GM12878 (cell line): ENCODE data around the gene EDC3. TPM values are rescaled to one million over a fixed set of nuclear protein-coding genes. Genes with fewer than 3 reads are reported as not detected.

Experiments used
- ATAC-seq: fragments of 200-7000 bp; cut with Tn5 transposase; 3 replicates; pipeline ENCODE4 v1.9.1; 2020; ENCODE audit warnings: mild to moderate bottlenecking, moderate library complexity
- BruUV-seq: library from RNA; stranded (reverse); fragments of 400-500 nt; replicated peaks from 2 replicates; lab custom pipeline; 2021; lab: Mats Ljungman, UMichigan
- CTCF ChIA-PET: fragments of 300-600 bp; sonication (Branson Sonifier 250); formaldehyde crosslinking; extraction: SDS; loops from one replicate; lab custom pipeline; 2021; ENCODE audit warnings: inconsistent platforms; lab: Yijun Ruan, JAX
- POLR2A ChIA-PET: fragments of 350-600 bp; formaldehyde crosslinking; extraction: SDS; loops from one replicate; lab custom pipeline; 2021; ENCODE audit warnings: inconsistent platforms; lab: Charles Lee
- RAD21 ChIA-PET: fragments of 300-600 bp; sonication (Branson Sonifier 250); formaldehyde crosslinking; loops from one replicate; lab custom pipeline; 2023; ENCODE audit warnings: antibody characterized with exemption; ENCODE audit not compliant: unreplicated experiment; lab: Charles Lee
- SMC1A ChIA-PET: fragments of 300-600 bp; sonication (Branson Sonifier 250); formaldehyde crosslinking; loops from one replicate; lab custom pipeline; 2023; ENCODE audit not compliant: unreplicated experiment, uncharacterized antibody; lab: Charles Lee
- DNase-seq: peaks from one replicate; pipeline ENCODE4 v3.0.0-alpha.2; 2011; ENCODE audit warnings: low read depth, low spot score
- FAIRE-seq: peaks from 3 replicates; lab custom pipeline; 2011; peaks lifted over from hg19 to GRCh38; lab: Jason Lieb, UNC
- H2AFZ ChIP-seq: 2 replicates; pipeline ENCODE4 v1.6.0; 2011; ENCODE audit warnings: low read depth, low read length, control low read depth; ENCODE audit not compliant: control insufficient read depth
- H3K27ac ChIP-seq: 2 replicates; pipeline ENCODE4 v1.5.1; 2011; ENCODE audit warnings: control low read depth; ENCODE audit not compliant: control insufficient read depth, insufficient read depth
- H3K27me3 ChIP-seq, 2 experiments: replicated peaks in 1 of 2; 2 replicates each; pipeline versions ENCODE4 v1.6.0 to v1.6.1; 2011; ENCODE audit warnings: low read length in 1 of 2; ENCODE audit not compliant: control insufficient read depth in 2 of 2, insufficient read depth in 2 of 2
- H3K36me3 ChIP-seq, 2 experiments: 2 replicates each; pipeline ENCODE4 v1.5.1; 2011; ENCODE audit warnings: low read length in 1 of 2; ENCODE audit not compliant: control insufficient read depth in 2 of 2, insufficient read depth in 2 of 2
- H3K4me1 ChIP-seq: 2 replicates; pipeline ENCODE4 v1.6.1; 2011; ENCODE audit warnings: mild to moderate bottlenecking, low read length, moderate library complexity, mixed read lengths; ENCODE audit not compliant: control insufficient read depth, insufficient read depth
- H3K4me2 ChIP-seq: 2 replicates; pipeline ENCODE4 v1.6.0; 2011; ENCODE audit warnings: control low read depth; ENCODE audit not compliant: control insufficient read depth, insufficient read depth
- H3K4me3 ChIP-seq: fragments of 200-600 bp; sonication (generic); 2 replicates; pipeline ENCODE4 v1.5.1; 2016
- H3K79me2 ChIP-seq: 2 replicates; pipeline ENCODE4 v1.6.0; 2011; ENCODE audit warnings: low read length; ENCODE audit not compliant: control insufficient read depth, insufficient read depth
- H3K9ac ChIP-seq: 2 replicates; pipeline ENCODE4 v1.8.0; 2011; ENCODE audit warnings: low read length, control low read depth, mixed read lengths; ENCODE audit not compliant: control insufficient read depth, insufficient read depth
- H3K9me3 ChIP-seq: replicated peaks from 3 replicates; pipeline ENCODE4 v1.5.1; 2011; ENCODE audit warnings: mild to moderate bottlenecking, low read length; ENCODE audit not compliant: control insufficient read depth, insufficient read depth
- H4K20me1 ChIP-seq: 2 replicates; pipeline ENCODE4 v1.6.0; 2011; ENCODE audit not compliant: control insufficient read depth, insufficient read depth
- EGR1 ChIP-seq, 2 experiments: IDR thresholded peaks; 1 replicate in 1 of 2; 2 replicates in 1 of 2; pipeline ENCODE4 v1.6.1; 2011 to 2012; ENCODE audit warnings: low read depth in 2 of 2, low read length in 2 of 2, borderline replicate concordance in 1 of 2, mild to moderate bottlenecking in 1 of 2, moderate library complexity in 1 of 2
- EP300 ChIP-seq, 2 experiments: fragments of 150-350 bp in 1 of 2; IDR thresholded peaks; 2 replicates each; pipeline ENCODE4 v1.6.1; 2011 to 2012; ENCODE audit warnings: low read depth in 2 of 2, low read length in 2 of 2, borderline replicate concordance in 1 of 2, improper control_type of control experiment in 1 of 2, inconsistent platforms in 1 of 2; ENCODE audit not compliant: control insufficient read depth in 1 of 2
- FOXK2 ChIP-seq: fragments of 450-650 bp; IDR thresholded peaks from 2 replicates; pipeline ENCODE4 v1.6.1; 2017; ENCODE audit warnings: mild to moderate bottlenecking, moderate library complexity
- HDGF ChIP-seq: fragments of 450-650 bp; IDR thresholded peaks from 2 replicates; pipeline ENCODE4 v1.6.1; 2016; ENCODE audit warnings: antibody characterized with exemption
- NRF1 ChIP-seq: conservative IDR thresholded peaks from 2 replicates; pipeline ENCODE4 v1.6.1; 2011; ENCODE audit warnings: mild to moderate bottlenecking, low read depth, low read length, improper control_type of control experiment
- TAF1 ChIP-seq: IDR thresholded peaks from 2 replicates; pipeline ENCODE4 v1.6.1; 2011; ENCODE audit warnings: mild to moderate bottlenecking, low read depth, low read length, borderline replicate concordance
- ZZZ3 ChIP-seq: IDR thresholded peaks from 2 replicates; pipeline ENCODE4 v1.6.1; 2011; ENCODE audit warnings: low read depth; ENCODE audit not compliant: control insufficient read depth, insufficient read length
- WGBS: methylation state at CpG from one replicate; pipeline ENCODE4 v1.1.6; 2016; ENCODE audit warnings: low lambda C conversion rate; ENCODE audit not compliant: insufficient replicate concordance, insufficient coverage; ENCODE audit errors: missing lambda C conversion rate; 5-methylcytosine and 5-hydroxymethylcytosine counted together
- in situ Hi-C: fragments of 300-500 bp; cut with MboI; formaldehyde crosslinking; loops from 9 replicates; pipeline ENCODE4 v1.14.3; 2018; ENCODE audit warnings: mixed read lengths
- intact Hi-C: fragments of 100-400 bp; cut with micrococcal nuclease; formaldehyde crosslinking; loops from one replicate; pipeline ENCODE4 v1.14.2; 2022; ENCODE audit not compliant: unreplicated experiment
- polyA plus RNA-seq, 11 experiments: library from polyadenylated mRNA; depleted of rRNA in 4 of 11; unstranded in 6 of 11; stranded (reverse) in 5 of 11; fragments of >200 nt; fragmentation: Nextera tagmentation in 4 of 11; fragmentation: Illumina TruSeq in 1 of 11; extraction: Ambion mirVana in 4 of 11; extraction: Trizol in 1 of 11; gene quantifications; 1 replicate in 1 of 11; 2 replicates in 10 of 11; pipeline versions ENCODE4 v1.2.1 to v1.2.3, GENCODE V29; 2011 to 2016; ENCODE audit warnings: inconsistent platforms in 2 of 11, missing spikeins in 2 of 11, low read depth in 1 of 11
- total RNA-seq, 4 experiments: library from RNA; depleted of rRNA in 3 of 4; stranded (reverse); fragments of >200 nt in 3 of 4; fragmentation: Illumina TruSeq in 1 of 4; extraction: Trizol in 1 of 4; gene quantifications; 2 replicates each; pipeline versions ENCODE4 v1.2.1 to v1.2.3, GENCODE V29; 2013 to 2021
- TF ChIP-seq, protein P1 (sequence below): fragments of 450-650 bp; IDR thresholded peaks from 2 replicates; pipeline ENCODE4 v1.6.1; 2017; ENCODE audit warnings: borderline replicate concordance
- TF ChIP-seq, protein P2 (sequence below): fragments of 450-650 bp; IDR thresholded peaks from 2 replicates; pipeline ENCODE4 v1.6.1; 2017; ENCODE audit warnings: antibody characterized with exemption, mild to moderate bottlenecking, moderate library complexity

The EDC3 gene
- total and polyA plus RNA-seq, 10 of the 15 experiments (the other 5 are each of a cell fraction or from before 2014, with no cell fraction given): 11.8 to 48.4 (median 35.3) TPM

DNA sequence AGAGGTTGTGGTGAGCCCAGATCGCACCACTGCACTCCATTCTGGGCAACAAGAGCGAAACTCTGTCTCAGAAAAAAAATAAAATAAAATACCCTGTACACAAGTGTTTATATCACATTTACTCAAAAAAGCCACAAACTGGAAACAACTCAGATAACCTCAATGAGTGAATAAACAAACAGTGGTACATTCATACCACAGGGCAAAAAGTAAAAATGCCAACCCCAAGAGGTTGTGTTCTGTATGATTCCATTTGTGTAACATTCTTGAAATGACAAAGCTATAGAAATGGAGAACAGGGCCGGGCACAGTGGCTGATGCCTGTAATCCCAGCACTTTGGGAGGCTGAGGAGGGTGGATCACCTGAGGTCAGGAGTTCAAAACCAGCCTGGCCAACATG lies 12.9 kb downstream of the EDC3 start (continued):
- TF ChIP-seq, protein P1, sequence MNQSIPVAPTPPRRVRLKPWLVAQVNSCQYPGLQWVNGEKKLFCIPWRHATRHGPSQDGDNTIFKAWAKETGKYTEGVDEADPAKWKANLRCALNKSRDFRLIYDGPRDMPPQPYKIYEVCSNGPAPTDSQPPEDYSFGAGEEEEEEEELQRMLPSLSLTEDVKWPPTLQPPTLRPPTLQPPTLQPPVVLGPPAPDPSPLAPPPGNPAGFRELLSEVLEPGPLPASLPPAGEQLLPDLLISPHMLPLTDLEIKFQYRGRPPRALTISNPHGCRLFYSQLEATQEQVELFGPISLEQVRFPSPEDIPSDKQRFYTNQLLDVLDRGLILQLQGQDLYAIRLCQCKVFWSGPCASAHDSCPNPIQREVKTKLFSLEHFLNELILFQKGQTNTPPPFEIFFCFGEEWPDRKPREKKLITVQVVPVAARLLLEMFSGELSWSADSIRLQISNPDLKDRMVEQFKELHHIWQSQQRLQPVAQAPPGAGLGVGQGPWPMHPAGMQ: no peak
- TF ChIP-seq, protein P2, sequence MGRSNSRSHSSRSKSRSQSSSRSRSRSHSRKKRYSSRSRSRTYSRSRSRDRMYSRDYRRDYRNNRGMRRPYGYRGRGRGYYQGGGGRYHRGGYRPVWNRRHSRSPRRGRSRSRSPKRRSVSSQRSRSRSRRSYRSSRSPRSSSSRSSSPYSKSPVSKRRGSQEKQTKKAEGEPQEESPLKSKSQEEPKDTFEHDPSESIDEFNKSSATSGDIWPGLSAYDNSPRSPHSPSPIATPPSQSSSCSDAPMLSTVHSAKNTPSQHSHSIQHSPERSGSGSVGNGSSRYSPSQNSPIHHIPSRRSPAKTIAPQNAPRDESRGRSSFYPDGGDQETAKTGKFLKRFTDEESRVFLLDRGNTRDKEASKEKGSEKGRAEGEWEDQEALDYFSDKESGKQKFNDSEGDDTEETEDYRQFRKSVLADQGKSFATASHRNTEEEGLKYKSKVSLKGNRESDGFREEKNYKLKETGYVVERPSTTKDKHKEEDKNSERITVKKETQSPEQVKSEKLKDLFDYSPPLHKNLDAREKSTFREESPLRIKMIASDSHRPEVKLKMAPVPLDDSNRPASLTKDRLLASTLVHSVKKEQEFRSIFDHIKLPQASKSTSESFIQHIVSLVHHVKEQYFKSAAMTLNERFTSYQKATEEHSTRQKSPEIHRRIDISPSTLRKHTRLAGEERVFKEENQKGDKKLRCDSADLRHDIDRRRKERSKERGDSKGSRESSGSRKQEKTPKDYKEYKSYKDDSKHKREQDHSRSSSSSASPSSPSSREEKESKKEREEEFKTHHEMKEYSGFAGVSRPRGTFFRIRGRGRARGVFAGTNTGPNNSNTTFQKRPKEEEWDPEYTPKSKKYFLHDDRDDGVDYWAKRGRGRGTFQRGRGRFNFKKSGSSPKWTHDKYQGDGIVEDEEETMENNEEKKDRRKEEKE: no peak
- TF ChIP-seq FOXK2: no peak

DNA sequence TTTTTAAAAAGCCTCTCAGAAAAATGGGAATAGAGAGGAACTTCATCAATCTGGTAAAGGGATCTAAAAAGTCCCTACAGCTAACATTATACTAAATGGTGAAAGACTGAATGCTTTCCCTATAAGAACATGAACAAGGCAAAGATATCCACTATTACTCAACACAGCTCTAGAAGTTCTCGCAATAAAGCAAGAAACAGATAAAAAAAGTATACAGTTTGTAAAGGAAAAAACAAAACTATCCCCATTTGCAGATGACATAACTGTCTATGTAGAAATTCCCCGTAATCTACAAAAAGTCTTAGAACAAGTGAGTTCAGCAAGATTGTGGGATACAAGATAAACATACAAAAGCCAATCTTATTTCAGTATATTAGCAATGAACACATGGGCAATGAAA lies 15.4 kb downstream of the EDC3 start:
- POLR2A ChIA-PET: no interaction called here
- no peak overlapping the region for H3K4me3 ChIP-seq
- H3K36me3 ChIP-seq: 0 out of 4 replicates have a peak, but pooled peaks cover 0 to 3% of the 10 kb centered on the region in 2 experiments
- intact Hi-C loops (no loop called here), in situ Hi-C loops (no loop called here)
- CTCF ChIA-PET: no interaction called here
- no peak overlapping the region for H3K4me2 ChIP-seq
- no peak overlapping the region for H2AFZ ChIP-seq
- FAIRE-seq: no peak
- ATAC-seq: no peak
- BruUV-seq: no TSS peak
- no peak for TF ChIP-seq ZZZ3
- TF ChIP-seq TAF1: no peak
- TF ChIP-seq NRF1: no peak
- no peak for TF ChIP-seq HDGF
- no peak for TF ChIP-seq EP300 (IDR thresholded peaks at IDR 0.05; ENCODE audit: borderline replicate concordance in 1 of 2, control insufficient read depth in 1 of 2, low read depth in 2 of 2, low read length in 2 of 2)
- TF ChIP-seq EGR1 (IDR thresholded peaks at IDR 0.05; ENCODE audit: borderline replicate concordance in 1 of 2, low read depth in 2 of 2, low read length in 2 of 2): no peak
- RAD21 ChIA-PET: no interaction called here
- H3K27me3 ChIP-seq: no peaks in the 10 kb centered on the region
- 100% methylated on average over 2 of the region's 2 CpGs for WGBS
- H3K79me2 ChIP-seq: peaks cover 5% of the 10 kb centered on the region
- no peak for DNase-seq
- no peak overlapping the region for H3K27ac ChIP-seq
- H3K9me3 ChIP-seq: peaks cover 4% of the 10 kb centered on the region; the same call in 2 of the 3 replicates
- no peak overlapping the region for H3K9ac ChIP-seq
- no peaks in the 10 kb centered on the region for H3K4me1 ChIP-seq
- SMC1A ChIA-PET: no interaction called here
- no peaks in the 10 kb centered on the region for H4K20me1 ChIP-seq
